ENCODE results near the gene YARS1. TPM values are rescaled to one million over a fixed set of nuclear protein-coding genes. Genes with fewer than 3 reads are reported as not detected.

Gene YARS1
- total and polyA plus RNA-seq, 3 donors from 2014 or later: 79.8 to 110 (median 96.6) TPM

- Histone ChIP-seq H3K36me3 (ENCODE audit: low read depth, missing control alignments) (no peaks in the 10 kb centered on the region), H3K9me3 (no peaks in the 10 kb centered on the region), H3K27ac (peak overlapping the region; percentile 78 to 80), H3K27me3 (no peaks in the 10 kb centered on the region), H3K4me3 (peak overlapping the region; percentile 67 to 80), H3K4me1 (peaks cover 23% of the 10 kb centered on the region)
- DNase-seq: no peak
- TF ChIP-seq POLR2A (IDR thresholded peaks at IDR 0.05) (no peak), CTCF (IDR thresholded peaks at IDR 0.05) (peak in 2 of 3 experiments; percentile 13 to 43)
- WGBS, 2 donors: 1% methylated on average over 28 to 36 of the region's 103 CpGs
- intact Hi-C loops (cut with DNase I; ENCODE audit: low total_unique reads): no loop called here
These were observed 75.6 kb downstream of the YARS1 start for GRCh38 chr1:32741413-32742198.

GRCh38 chr1:32741059-32741412, 76.1 kb downstream of the YARS1 start:
- Histone ChIP-seq H3K9me3 (no peaks in the 10 kb centered on the region), H3K4me3 (peak overlapping the region; percentile 65 to 67), H3K4me1 (peaks cover 23% of the 10 kb centered on the region), H3K27ac (peak overlapping the region in 1 of 2 donors; percentile 80), H3K36me3 (ENCODE audit: low read depth, missing control alignments) (no peaks in the 10 kb centered on the region), H3K27me3 (no peaks in the 10 kb centered on the region)
- intact Hi-C loops (cut with DNase I; ENCODE audit: low total_unique reads): no loop called here
- no peak for DNase-seq
- no peak for TF ChIP-seq CTCF (IDR thresholded peaks at IDR 0.05)
- TF ChIP-seq POLR2A (IDR thresholded peaks at IDR 0.05): no peak
- 19 to 35% methylated on average over 8 to 10 of the region's 10 CpGs for WGBS, 2 donors

GRCh38 chr1:32736812-32737791, 80.1 kb downstream of the YARS1 start:
- H3K4me3 ChIP-seq: no peak overlapping the region
- intact Hi-C loops (cut with DNase I; ENCODE audit: low total_unique reads): no loop called here
- no peaks in the 10 kb centered on the region for H3K27me3 ChIP-seq
- no peaks in the 10 kb centered on the region for H3K36me3 ChIP-seq (ENCODE audit: low read depth, missing control alignments)
- no peaks in the 10 kb centered on the region for H3K9me3 ChIP-seq
- 90 to 91% methylated on average over 7 of the region's 7 CpGs for WGBS, 2 donors
- no peak for DNase-seq
- H3K27ac ChIP-seq: no peak overlapping the region
- peaks cover 20% of the 10 kb centered on the region for H3K4me1 ChIP-seq
- TF ChIP-seq POLR2A (IDR thresholded peaks at IDR 0.05) (no peak), CTCF (IDR thresholded peaks at IDR 0.05) (no peak)

- WGBS, 2 donors: 60 to 65% methylated on average over 1 to 9 of the region's 9 CpGs
- Histone ChIP-seq H3K27ac (no peak overlapping the region), H3K4me3 (no peak overlapping the region), H3K9me3 (no peaks in the 10 kb centered on the region), H3K4me1 (peaks cover 34% of the 10 kb centered on the region), H3K27me3 (no peaks in the 10 kb centered on the region), H3K36me3 (ENCODE audit: low read depth, missing control alignments) (no peaks in the 10 kb centered on the region)
- intact Hi-C loops (cut with DNase I; ENCODE audit: low total_unique reads): no loop called here
- no peak for DNase-seq
- TF ChIP-seq CTCF (IDR thresholded peaks at IDR 0.05) (no peak), POLR2A (IDR thresholded peaks at IDR 0.05) (no peak)
These were observed 83.4 kb downstream of the YARS1 start for GRCh38 chr1:32733582-32734321.
